Sigmoid colon (tissue), 4 donors: ENCODE data around the gene CSTF1.

ENCODE experiments used
- POLR2A ChIP-seq, 2 donors: fragments of 450-650 bp; IDR thresholded peaks; one replicate each; pipeline ENCODE4 v1.6.1; 2016; ENCODE audit warnings: antibody characterized with exemption in 2 of 2, mild to moderate bottlenecking in 2 of 2, moderate library complexity in 2 of 2
- POLR2AphosphoS5 ChIP-seq, 4 donors: sonication (generic); formaldehyde crosslinking; IDR thresholded peaks; one replicate each; pipeline ENCODE4 v1.6.1; 2017; ENCODE audit warnings: antibody characterized with exemption in 4 of 4
- TF ChIP-seq, protein P1 (sequence below), 4 experiments: fragments of 450-650 bp in 3 of 4; fragments of 200-600 bp in 1 of 4; IDR thresholded peaks; one replicate each; pipeline ENCODE4 v1.5.1; 2016 to 2019; ENCODE audit warnings: antibody characterized with exemption in 4 of 4, mild to moderate bottlenecking in 3 of 4, moderate library complexity in 2 of 4

- TF ChIP-seq, protein P1, sequence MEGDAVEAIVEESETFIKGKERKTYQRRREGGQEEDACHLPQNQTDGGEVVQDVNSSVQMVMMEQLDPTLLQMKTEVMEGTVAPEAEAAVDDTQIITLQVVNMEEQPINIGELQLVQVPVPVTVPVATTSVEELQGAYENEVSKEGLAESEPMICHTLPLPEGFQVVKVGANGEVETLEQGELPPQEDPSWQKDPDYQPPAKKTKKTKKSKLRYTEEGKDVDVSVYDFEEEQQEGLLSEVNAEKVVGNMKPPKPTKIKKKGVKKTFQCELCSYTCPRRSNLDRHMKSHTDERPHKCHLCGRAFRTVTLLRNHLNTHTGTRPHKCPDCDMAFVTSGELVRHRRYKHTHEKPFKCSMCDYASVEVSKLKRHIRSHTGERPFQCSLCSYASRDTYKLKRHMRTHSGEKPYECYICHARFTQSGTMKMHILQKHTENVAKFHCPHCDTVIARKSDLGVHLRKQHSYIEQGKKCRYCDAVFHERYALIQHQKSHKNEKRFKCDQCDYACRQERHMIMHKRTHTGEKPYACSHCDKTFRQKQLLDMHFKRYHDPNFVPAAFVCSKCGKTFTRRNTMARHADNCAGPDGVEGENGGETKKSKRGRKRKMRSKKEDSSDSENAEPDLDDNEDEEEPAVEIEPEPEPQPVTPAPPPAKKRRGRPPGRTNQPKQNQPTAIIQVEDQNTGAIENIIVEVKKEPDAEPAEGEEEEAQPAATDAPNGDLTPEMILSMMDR (IDR thresholded peaks at IDR 0.05) = no peak
- no peak for TF ChIP-seq POLR2A (IDR thresholded peaks at IDR 0.05)
- TF ChIP-seq POLR2AphosphoS5 (IDR thresholded peaks at IDR 0.05) = no peak
Observed at GRCh38 chr20:56395166-56395565, 2.7 kb downstream of the CSTF1 start.
